IMR-90 (cell line): Measurements from ENCODE around the gene CCR5. TPM values are rescaled to one million over a fixed set of nuclear protein-coding genes. Genes with fewer than 3 reads are reported as not detected.

Source experiments
- ATAC-seq: fragments of 200-7000 bp; cut with Tn5 transposase; 2 replicates; pipeline ENCODE4 v1.9.1; 2020; ENCODE audit warnings: low read depth, mild to moderate bottlenecking, moderate library complexity
- BruUV-seq: library from RNA; stranded (reverse); fragments of 400-500 nt; replicated peaks from 2 replicates; lab custom pipeline; 2021; lab: Mats Ljungman, UMichigan
- CTCF ChIA-PET: fragments of 300-600 bp; formaldehyde crosslinking; extraction: SDS; loops from one replicate; lab custom pipeline; 2021; ENCODE audit warnings: antibody characterized with exemption; lab: Yijun Ruan, JAX
- POLR2A ChIA-PET: fragments of 300-600 bp; sonication (Branson Sonifier 250); formaldehyde crosslinking; loops from one replicate; lab custom pipeline; 2022; ENCODE audit warnings: antibody characterized with exemption; ENCODE audit not compliant: unreplicated experiment; lab: Charles Lee
- DNase-seq: peaks from one replicate; pipeline ENCODE4 v3.0.0; 2013
- H2AFZ ChIP-seq: replicated peaks from 2 replicates; pipeline ENCODE3; 2013; ENCODE audit warnings: low read length, mild to moderate bottlenecking; ENCODE audit not compliant: poor library complexity
- H2AK5ac ChIP-seq: 2 replicates; pipeline ENCODE4 v1.6.1; 2013; ENCODE audit warnings: low read depth, low read length, inconsistent platforms
- H2AK9ac ChIP-seq: replicated peaks from 2 replicates; pipeline ENCODE3; 2013; ENCODE audit warnings: mild to moderate bottlenecking, low read depth, low read length, moderate library complexity; ENCODE audit not compliant: poor library complexity
- H2BK120ac ChIP-seq: 2 replicates; pipeline ENCODE4 v1.6.1; 2013; ENCODE audit warnings: low read depth, low read length, inconsistent platforms
- H2BK15ac ChIP-seq: 3 replicates; pipeline ENCODE4 v1.6.1; 2013; ENCODE audit warnings: low read depth, low read length, inconsistent platforms
- H2BK20ac ChIP-seq: 2 replicates; pipeline ENCODE4 v1.6.1; 2013; ENCODE audit warnings: low read depth, mild to moderate bottlenecking, inconsistent platforms, low read length, moderate library complexity
- H2BK5ac ChIP-seq: 2 replicates; pipeline ENCODE4 v1.6.1; 2013; ENCODE audit warnings: mild to moderate bottlenecking, low read depth, low read length, inconsistent platforms; ENCODE audit not compliant: poor library complexity, severe bottlenecking
- H3K14ac ChIP-seq: replicated peaks from 2 replicates; pipeline ENCODE4 v1.6.1; 2013; ENCODE audit warnings: low read depth, low read length, inconsistent platforms
- H3K18ac ChIP-seq: 2 replicates; pipeline ENCODE4 v1.6.1; 2013; ENCODE audit warnings: low read depth, low read length, control low read depth
- H3K23ac ChIP-seq: 2 replicates; pipeline ENCODE4 v1.6.1; 2013; ENCODE audit warnings: low read depth, low read length, inconsistent platforms
- H3K27ac ChIP-seq: 2 replicates; pipeline ENCODE4 v1.5.1; 2013; ENCODE audit warnings: mild to moderate bottlenecking, control low read depth, low read length; ENCODE audit not compliant: insufficient read depth
- H3K27me3 ChIP-seq: 2 replicates; pipeline ENCODE4 v1.6.1; 2013; ENCODE audit warnings: low read length; ENCODE audit not compliant: control insufficient read depth, insufficient read depth
- H3K36me3 ChIP-seq: 2 replicates; pipeline ENCODE4 v1.6.1; 2013; ENCODE audit warnings: low read length, mixed read lengths; ENCODE audit not compliant: control insufficient read depth, insufficient read depth
- H3K4ac ChIP-seq: 2 replicates; pipeline ENCODE4 v1.6.1; 2013; ENCODE audit warnings: low read depth, low read length, inconsistent platforms
- H3K4me1 ChIP-seq: 2 replicates; pipeline ENCODE4 v1.6.1; 2013; ENCODE audit warnings: low read length, mixed read lengths; ENCODE audit not compliant: control insufficient read depth, insufficient read depth
- H3K4me2 ChIP-seq: 2 replicates; pipeline ENCODE4 v1.6.1; 2013; ENCODE audit warnings: low read depth, mild to moderate bottlenecking, control low read depth, low read length, moderate library complexity
- H3K4me3 ChIP-seq: 2 replicates; pipeline ENCODE4 v1.5.1; 2013; ENCODE audit warnings: low read depth, mild to moderate bottlenecking, control low read depth, low read length, moderate library complexity; ENCODE audit not compliant: insufficient read depth
- H3K56ac ChIP-seq: 2 replicates; pipeline ENCODE4 v1.6.1; 2013; ENCODE audit warnings: low read length, inconsistent platforms; ENCODE audit not compliant: insufficient read depth; ENCODE audit errors: extremely low read depth
- H3K79me1 ChIP-seq, 2 experiments: 2 replicates each; pipeline ENCODE4 v1.6.1; 2013; ENCODE audit warnings: low read length in 2 of 2, inconsistent platforms in 1 of 2, low read depth in 1 of 2
- H3K9ac ChIP-seq: 2 replicates; pipeline ENCODE4 v1.6.1; 2013; ENCODE audit warnings: low read depth, low read length, control low read depth
- H3K9me1 ChIP-seq: 2 replicates; pipeline ENCODE4 v1.6.1; 2013; ENCODE audit warnings: low read length, inconsistent platforms; ENCODE audit not compliant: insufficient read depth
- H3K9me3 ChIP-seq: 2 replicates; pipeline ENCODE4 v1.6.1; 2013; ENCODE audit warnings: low read length; ENCODE audit not compliant: control insufficient read depth, insufficient read depth
- H4K20me1 ChIP-seq: 2 replicates; pipeline ENCODE4 v1.6.1; 2013; ENCODE audit warnings: low read length, inconsistent platforms; ENCODE audit not compliant: insufficient read depth
- H4K5ac ChIP-seq: 2 replicates; pipeline ENCODE4 v1.6.1; 2013; ENCODE audit warnings: mild to moderate bottlenecking, low read depth, low read length, control low read depth
- H4K8ac ChIP-seq, 2 experiments: 2 replicates each; pipeline ENCODE4 v1.6.1; 2013; ENCODE audit warnings: low read depth in 2 of 2, low read length in 2 of 2, control low read depth in 1 of 2, inconsistent platforms in 1 of 2
- H4K91ac ChIP-seq: 2 replicates; pipeline ENCODE4 v1.6.1; 2013; ENCODE audit warnings: low read depth, low read length, inconsistent platforms; ENCODE audit not compliant: insufficient read depth
- CEBPB ChIP-seq: IDR thresholded peaks from 2 replicates; pipeline ENCODE4 v1.6.1; 2012; ENCODE audit warnings: low read depth, low read length, improper control_type of control experiment
- CHD1 ChIP-seq: IDR thresholded peaks from 2 replicates; pipeline ENCODE4 v1.6.1; 2012; ENCODE audit warnings: low read depth, low read length, improper control_type of control experiment
- ELK1 ChIP-seq: fragments of 150-350 bp; IDR thresholded peaks from 2 replicates; pipeline ENCODE4 v1.6.1; 2016; ENCODE audit warnings: low read depth, mild to moderate bottlenecking, low read length, moderate library complexity, borderline replicate concordance
- RAD21 ChIP-seq: IDR thresholded peaks from 2 replicates; pipeline ENCODE4 v1.6.1; 2012; ENCODE audit warnings: low read length, improper control_type of control experiment
- SMC3 ChIP-seq: fragments of 150-350 bp; IDR thresholded peaks from 2 replicates; pipeline ENCODE4 v1.6.1; 2016; ENCODE audit warnings: low read depth, mild to moderate bottlenecking, antibody characterized with exemption, low read length, moderate library complexity
- WGBS, 2 experiments: methylation state at CpG; one replicate each; pipeline versions ENCODE4 v1.1.5 to v1.1.7; 2013; ENCODE audit warnings: missing lambda C conversion rate in 2 of 2; ENCODE audit not compliant: insufficient read length in 1 of 2; ENCODE audit errors: extremely low coverage in 2 of 2; 5-methylcytosine and 5-hydroxymethylcytosine counted together
- dilution Hi-C: fragments of 300-500 bp; cut with HindIII; formaldehyde crosslinking; loops from one replicate; pipeline ENCODE4 v1.14.3; 2018; ENCODE audit warnings: low sequenced_read_pairs; ENCODE audit not compliant: unreplicated experiment
- in situ Hi-C: fragments of 300-500 bp; cut with MboI; formaldehyde crosslinking; loops from 3 replicates; pipeline ENCODE4 v1.14.3; 2019; ENCODE audit warnings: low sequenced_read_pairs, inconsistent platforms, mixed read lengths
- intact Hi-C: fragments of 100-400 bp; cut with micrococcal nuclease; formaldehyde crosslinking; loops from 2 replicates; pipeline ENCODE4 v1.10.0; 2022
- polyA plus RNA-seq, 3 experiments: library from polyadenylated mRNA; depleted of rRNA; stranded (reverse); fragments of >200 nt; gene quantifications; 2 replicates each; pipeline ENCODE4 v1.2.3, GENCODE V29; 2012; ENCODE audit warnings: low replicate concordance in 1 of 3
- total RNA-seq: library from RNA; depleted of rRNA; stranded (reverse); fragments of >200 nt; gene quantifications from 2 replicates; pipeline ENCODE4 v1.2.3, GENCODE V29; 2012
- TF ChIP-seq, protein P1 (sequence below): conservative IDR thresholded peaks from 2 replicates; pipeline ENCODE4 v1.5.1; 2012; ENCODE audit warnings: mild to moderate bottlenecking, low read depth, low read length, improper control_type of control experiment

Gene CCR5
- total and polyA plus RNA-seq, 2 of the 4 experiments (the other 2 are of a cell fraction), result not detected

- Histone ChIP-seq H3K79me1 (no peaks in the 10 kb centered on the region), H4K91ac (no peak overlapping the region), H3K4me1 (no peaks in the 10 kb centered on the region), H3K36me3 (no peaks in the 10 kb centered on the region), H3K4ac (no peak overlapping the region), H4K20me1 (no peaks in the 10 kb centered on the region), H3K18ac (no peak overlapping the region), H2AFZ (no peak overlapping the region), H3K9me3 (no peaks in the 10 kb centered on the region), H3K9me1 (no peaks in the 10 kb centered on the region), H2AK9ac (no peak overlapping the region), H3K4me2 (no peak overlapping the region), H3K23ac (no peak overlapping the region), H3K27me3 (peaks cover 54% of the 10 kb centered on the region), H3K27ac (no peak overlapping the region), H3K9ac (no peak overlapping the region), H2BK5ac (no peak overlapping the region), H4K5ac (no peak overlapping the region), H2AK5ac (no peak overlapping the region), H4K8ac (no peak overlapping the region), H3K56ac (no peak overlapping the region), H2BK15ac (no peak overlapping the region), H3K4me3 (no peak overlapping the region), H2BK120ac (no peak overlapping the region), H3K14ac (no peak overlapping the region), H2BK20ac (no peak overlapping the region)
- WGBS, 2 experiments, result no CpG with 5 or more reads among the region's 9 CpGs
- CTCF ChIA-PET, result interaction anchor here (0.7 to 2.7 kb wide), 7 partner anchors 14 to 294 kb away, joined by 3 to 8 read pairs (median 3); no protein-coding TSS in a partner anchor
- POLR2A ChIA-PET, result no interaction called here
- BruUV-seq, result no TSS peak
- no peak for TF ChIP-seq ELK1
- no peak for TF ChIP-seq CEBPB
- TF ChIP-seq, protein P1, sequence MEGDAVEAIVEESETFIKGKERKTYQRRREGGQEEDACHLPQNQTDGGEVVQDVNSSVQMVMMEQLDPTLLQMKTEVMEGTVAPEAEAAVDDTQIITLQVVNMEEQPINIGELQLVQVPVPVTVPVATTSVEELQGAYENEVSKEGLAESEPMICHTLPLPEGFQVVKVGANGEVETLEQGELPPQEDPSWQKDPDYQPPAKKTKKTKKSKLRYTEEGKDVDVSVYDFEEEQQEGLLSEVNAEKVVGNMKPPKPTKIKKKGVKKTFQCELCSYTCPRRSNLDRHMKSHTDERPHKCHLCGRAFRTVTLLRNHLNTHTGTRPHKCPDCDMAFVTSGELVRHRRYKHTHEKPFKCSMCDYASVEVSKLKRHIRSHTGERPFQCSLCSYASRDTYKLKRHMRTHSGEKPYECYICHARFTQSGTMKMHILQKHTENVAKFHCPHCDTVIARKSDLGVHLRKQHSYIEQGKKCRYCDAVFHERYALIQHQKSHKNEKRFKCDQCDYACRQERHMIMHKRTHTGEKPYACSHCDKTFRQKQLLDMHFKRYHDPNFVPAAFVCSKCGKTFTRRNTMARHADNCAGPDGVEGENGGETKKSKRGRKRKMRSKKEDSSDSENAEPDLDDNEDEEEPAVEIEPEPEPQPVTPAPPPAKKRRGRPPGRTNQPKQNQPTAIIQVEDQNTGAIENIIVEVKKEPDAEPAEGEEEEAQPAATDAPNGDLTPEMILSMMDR, result peak; percentile 61
- TF ChIP-seq SMC3, result peak; percentile 53
- TF ChIP-seq RAD21, result peak; percentile 58
- TF ChIP-seq CHD1, result no peak
- ATAC-seq (peak; percentile 74), DNase-seq (peak; percentile 29)
- intact Hi-C loops, result loop anchor here (1.0 to 5.0 kb wide), 2 partner anchors 165 to 284 kb away; partner anchors contain the start of gene CCR1
- dilution Hi-C loops, result no loop called here
- in situ Hi-C loops, result loop anchor here (10.0 kb wide), 2 partner anchors 288 to 428 kb away; partner anchors contain the start of gene CXCR6
Observed at GRCh38 chr3:46372492-46373359, 2.0 kb downstream of the CCR5 start.
